ENCODE measurements around the gene PPM1M. TPM values are rescaled to one million over a fixed set of nuclear protein-coding genes. Genes with fewer than 3 reads are reported as not detected.
"Not testable (repeated sequence)": the region's sequence is repeated elsewhere in the genome, so short reads cannot be mapped to it uniquely, and the experiment has no call there.

Gene PPM1M
- total RNA-seq, 2 experiments from 2014 or later = 70.2 to 75.3 TPM

GRCh38 chr3:52249683-52250082 lies 4.1 kb downstream of the PPM1M start:
- ChIA-PET CTCF (interaction anchor here (0.6 to 1.6 kb wide), 4 partner anchors 9 to 86 kb away, joined by 3 to 6 read pairs (median 4); no protein-coding TSS in a partner anchor), POLR2A (interaction anchor here (19.3 kb wide), 1 partner anchor 30 kb away, joined by 246 read pairs; the partner anchor contains the start of gene WDR82)

DNA sequence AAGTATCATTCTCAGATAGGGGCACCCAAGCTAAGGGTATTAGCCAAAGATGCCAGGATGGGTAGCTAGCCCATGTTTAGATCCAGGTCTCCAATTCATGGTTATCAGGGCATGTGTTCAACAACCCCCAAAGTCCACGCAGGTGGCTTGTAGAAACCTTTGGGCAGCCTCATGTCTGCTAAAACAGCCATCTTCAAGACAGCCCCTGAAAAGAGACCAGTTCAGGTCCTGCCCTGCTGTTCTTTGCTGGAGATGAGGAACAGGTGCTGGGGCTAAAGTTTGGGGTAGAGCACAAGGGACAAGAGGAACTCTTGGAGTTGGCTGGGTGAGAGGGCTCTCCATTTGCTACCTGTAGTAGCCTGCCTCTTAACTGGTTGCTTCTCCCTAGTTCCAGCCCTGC lies 4.6 kb downstream of the PPM1M start:
- POLR2A ChIA-PET = interaction anchor here (1.0 to 19.3 kb wide), 3 partner anchors 10 to 30 kb away, joined by 3 to 246 read pairs (median 7); partner anchors contain the start of gene WDR82
- CTCF ChIA-PET = interaction anchor here (1.3 kb wide), 1 partner anchor 10 kb away, joined by 6 read pairs; no protein-coding TSS in a partner anchor

- POLR2A ChIA-PET = interaction anchor here (0.6 to 19.3 kb wide), 16 partner anchors 8 to 1661 kb away, joined by 3 to 246 read pairs (median 4); partner anchors contain the start of genes PPM1M, TLR9, TWF2 and WDR82
- CTCF ChIA-PET = interaction anchor here (0.6 to 4.2 kb wide), 13 partner anchors 8 to 85 kb away, joined by 3 to 31 read pairs (median 4); partner anchors contain the start of genes TWF2 and WDR82
Observed at GRCh38 chr3:52253314-52254304, 8.1 kb downstream of the PPM1M start.

- POLR2A ChIA-PET = interaction anchor here (0.9 to 19.3 kb wide), 3 partner anchors 9 to 25 kb away, joined by 4 to 246 read pairs (median 9); partner anchors contain the start of genes PPM1M and WDR82
Observed at GRCh38 chr3:52254608-52255007, 9.0 kb downstream of the PPM1M start.

GRCh38 chr3:52256159-52256558 lies 10.6 kb downstream of the PPM1M start:
- ChIA-PET POLR2A (interaction anchor here (1.7 kb wide), 1 partner anchor 10 kb away, joined by 5 read pairs; the partner anchor contains the start of gene PPM1M), CTCF (interaction anchor here (0.7 to 1.7 kb wide), 2 partner anchors 14 to 16 kb away, joined by 3 to 6 read pairs; no protein-coding TSS in a partner anchor)

More at GRCh38 chr3:52254608-52255007, 9.0 kb downstream of the PPM1M start:
- CTCF ChIA-PET = interaction anchor here (0.7 to 4.2 kb wide), 4 partner anchors 8 to 53 kb away, joined by 3 to 25 read pairs (median 4); partner anchors contain the start of gene TWF2

DNA sequence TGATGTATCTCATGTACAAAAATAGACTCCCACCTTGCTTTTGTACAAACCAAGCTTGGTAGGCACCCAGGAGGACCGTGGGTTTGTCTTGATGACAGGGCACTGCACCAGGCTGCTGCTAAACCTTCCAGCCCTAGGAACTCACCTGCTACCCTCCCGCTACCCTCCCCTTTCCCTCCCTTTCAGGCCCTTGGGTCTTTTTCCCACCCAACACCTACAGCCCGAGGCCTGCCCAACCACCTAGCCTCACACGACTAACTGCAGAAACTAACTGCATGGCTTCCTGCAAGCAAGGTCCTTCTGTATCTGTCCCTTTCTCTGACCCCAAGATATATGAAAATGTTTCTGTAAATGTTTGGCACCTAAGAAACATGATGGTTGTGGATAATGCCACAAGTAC lies 11.1 kb downstream of the PPM1M start:
- CTCF ChIA-PET = interaction anchor here (1.7 kb wide), 1 partner anchor 15 kb away, joined by 6 read pairs; no protein-coding TSS in a partner anchor
- POLR2A ChIA-PET = interaction anchor here (1.7 kb wide), 1 partner anchor 11 kb away, joined by 5 read pairs; the partner anchor contains the start of gene PPM1M

DNA sequence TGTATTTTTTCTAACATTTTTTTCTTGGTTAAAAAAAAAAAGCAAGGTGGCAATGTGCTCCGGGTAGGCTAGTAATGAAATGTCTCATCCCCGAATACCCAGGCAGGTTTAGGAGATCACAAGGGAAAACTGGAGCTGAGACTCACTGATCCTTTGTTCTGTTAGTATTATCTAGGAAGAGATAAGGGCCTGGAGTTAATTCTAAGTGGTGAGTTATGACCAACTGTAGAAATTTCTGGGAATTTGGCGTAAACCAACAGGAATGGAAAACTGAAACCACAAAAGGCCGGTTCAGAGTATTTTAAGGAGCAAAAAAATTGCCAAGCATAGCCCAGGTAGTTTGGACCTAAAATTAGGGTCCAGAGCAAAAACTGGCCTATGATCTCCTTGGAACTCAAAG lies 12.4 kb downstream of the PPM1M start:
- POLR2A ChIA-PET = interaction anchor here (0.7 to 4.1 kb wide), 2 partner anchors 15 to 20 kb away, joined by 4 to 18 read pairs; partner anchors contain the start of gene WDR82

GRCh38 chr3:52259035-52259434 lies 13.5 kb downstream of the PPM1M start:
- CTCF ChIA-PET = interaction anchor here (0.8 to 1.1 kb wide), 3 partner anchors 10 to 42 kb away, joined by 3 to 4 read pairs (median 3); no protein-coding TSS in a partner anchor

More for the DNA sequence above, 12.4 kb downstream of the PPM1M start:
- CTCF ChIA-PET = no interaction called here

DNA sequence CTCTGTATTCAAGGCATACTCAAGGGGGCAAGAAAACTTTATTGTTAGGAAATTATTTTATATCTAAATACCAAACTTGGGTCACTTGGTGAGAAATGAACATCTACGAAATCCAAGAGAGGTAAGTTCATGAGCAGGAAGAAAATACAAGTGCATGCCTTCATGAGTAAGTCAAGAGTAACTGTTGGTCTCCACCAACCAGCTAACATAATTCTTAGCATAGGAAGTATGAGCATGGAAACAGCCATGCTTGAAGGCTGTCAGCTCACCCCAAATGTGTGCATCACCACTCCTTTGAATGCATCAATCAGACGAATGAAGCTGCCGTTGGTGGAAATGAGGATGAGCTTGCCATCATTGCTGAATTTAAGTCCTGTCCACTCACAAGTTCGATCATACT lies 13.9 kb downstream of the PPM1M start:
- CTCF ChIA-PET = interaction anchor here (0.9 to 1.4 kb wide), 4 partner anchors 11 to 43 kb away, joined by 3 to 5 read pairs (median 4); no protein-coding TSS in a partner anchor
- POLR2A ChIA-PET = interaction anchor here (0.9 to 4.1 kb wide), 3 partner anchors 17 to 28 kb away, joined by 3 to 18 read pairs (median 5); partner anchors contain the start of gene WDR82

More at GRCh38 chr3:52259035-52259434, 13.5 kb downstream of the PPM1M start:
- POLR2A ChIA-PET = interaction anchor here (0.9 to 4.1 kb wide), 3 partner anchors 17 to 28 kb away, joined by 3 to 18 read pairs (median 5); partner anchors contain the start of gene WDR82

GRCh38 chr3:52262447-52262846 lies 16.9 kb downstream of the PPM1M start:
- CTCF ChIA-PET = no interaction called here
- POLR2A ChIA-PET = interaction anchor here (0.6 to 1.2 kb wide), 2 partner anchors 9 to 12 kb away, joined by 3 read pairs; no protein-coding TSS in a partner anchor

- POLR2A ChIA-PET = no interaction called here
- CTCF ChIA-PET = interaction anchor here (1.1 kb wide), 1 partner anchor 38 kb away, joined by 3 read pairs; no protein-coding TSS in a partner anchor
Observed at GRCh38 chr3:52265387-52265786, 19.8 kb downstream of the PPM1M start.

- CTCF ChIA-PET = interaction anchor here (1.1 to 1.9 kb wide), 3 partner anchors 9 to 37 kb away, joined by 3 to 5 read pairs (median 4); no protein-coding TSS in a partner anchor
- POLR2A ChIA-PET = interaction anchor here (1.4 to 1.5 kb wide), 2 partner anchors 9 to 30 kb away, joined by 5 read pairs; partner anchors contain the start of gene TWF2
Observed at GRCh38 chr3:52268036-52268435, 22.5 kb downstream of the PPM1M start.

DNA sequence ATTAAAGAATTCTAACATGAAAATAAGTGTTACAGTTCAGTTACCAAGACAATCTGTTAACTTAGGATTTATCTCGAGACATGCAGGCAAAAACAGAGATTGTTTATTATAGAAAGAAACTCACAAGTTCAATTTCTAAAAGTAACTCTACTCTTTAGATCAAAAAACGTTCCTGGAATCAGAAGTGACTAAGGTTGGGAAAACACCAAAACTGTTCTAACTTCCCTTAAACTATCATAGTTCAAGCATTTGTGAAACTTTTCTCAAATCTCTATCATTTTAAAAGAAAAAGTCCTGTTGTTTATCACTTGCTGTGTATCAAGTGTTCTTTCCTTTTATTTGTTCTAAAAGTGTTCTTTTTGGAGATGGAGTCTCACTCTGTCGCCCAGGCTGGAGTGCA lies 24.2 kb downstream of the PPM1M start:
- ChIA-PET CTCF (interaction anchor here (2.2 to 2.8 kb wide), 2 partner anchors 24 to 49 kb away, joined by 6 to 9 read pairs; partner anchors contain the start of gene PPM1M), POLR2A (interaction anchor here (1.5 kb wide), 1 partner anchor 32 kb away, joined by 5 read pairs; the partner anchor contains the start of gene TWF2)

- POLR2A ChIA-PET = no interaction called here
Observed at GRCh38 chr3:52270252-52270754, 24.7 kb downstream of the PPM1M start.

DNA sequence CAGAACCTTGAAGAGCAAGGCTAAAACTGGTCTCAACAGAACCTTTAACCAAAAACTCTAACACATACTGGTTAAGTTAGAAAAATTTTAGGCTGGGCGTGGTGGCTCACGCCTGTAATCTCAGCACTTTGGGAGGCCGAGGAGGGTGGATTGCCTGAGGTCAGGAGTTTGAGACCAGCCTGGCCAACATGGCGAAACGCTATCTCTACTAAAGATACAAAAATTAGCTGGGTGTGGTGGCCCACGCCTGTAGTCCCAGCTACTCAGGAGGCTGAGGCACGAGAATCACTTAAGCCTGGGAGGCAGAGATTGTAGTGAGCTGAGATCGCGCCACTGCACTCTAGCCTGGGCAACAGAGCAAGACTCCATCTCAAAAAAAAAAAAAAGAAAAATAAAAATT lies 26.6 kb downstream of the PPM1M start:
- CTCF ChIA-PET = interaction anchor here (0.7 to 2.8 kb wide), 6 partner anchors 10 to 52 kb away, joined by 3 to 9 read pairs (median 4); partner anchors contain the start of gene PPM1M
- POLR2A ChIA-PET = interaction anchor here (0.7 kb wide), 2 partner anchors 31 to 118 kb away, joined by 3 to 6 read pairs; no protein-coding TSS in a partner anchor

More at GRCh38 chr3:52270252-52270754, 24.7 kb downstream of the PPM1M start:
- CTCF ChIA-PET = interaction anchor here (1.0 to 2.8 kb wide), 3 partner anchors 25 to 50 kb away, joined by 3 to 9 read pairs (median 6); partner anchors contain the start of gene PPM1M

GRCh38 chr3:52272831-52273230 lies 27.3 kb downstream of the PPM1M start:
- ChIA-PET POLR2A (interaction anchor here (0.7 kb wide), 2 partner anchors 32 to 118 kb away, joined by 3 to 6 read pairs; no protein-coding TSS in a partner anchor), CTCF (interaction anchor here (1.0 to 2.8 kb wide), 2 partner anchors 27 to 52 kb away, joined by 3 to 9 read pairs; partner anchors contain the start of gene PPM1M)

DNA sequence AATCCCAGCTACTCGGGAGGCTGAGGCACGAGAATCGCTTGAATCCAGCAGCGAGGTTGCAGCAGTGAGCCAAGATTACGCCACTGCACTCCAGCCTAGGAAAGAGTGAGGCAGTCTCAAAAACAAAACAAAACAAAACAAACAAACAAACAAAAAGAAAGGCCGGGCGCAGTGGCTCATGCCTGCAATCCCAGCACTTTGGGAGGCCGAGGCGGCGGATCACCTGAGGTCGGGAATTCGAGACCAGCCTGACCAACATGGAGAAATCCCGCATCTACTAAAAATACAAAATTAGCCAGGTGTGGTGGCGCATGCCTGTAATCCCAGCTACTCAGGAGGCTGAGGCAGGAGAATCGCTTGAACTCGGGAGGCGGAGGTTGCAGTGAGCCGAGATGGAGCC lies 29.2 kb downstream of the PPM1M start:
- CTCF ChIA-PET = interaction anchor here (1.0 kb wide), 1 partner anchor 21 kb away, joined by 3 read pairs; no protein-coding TSS in a partner anchor
- POLR2A ChIA-PET = not testable (repeated sequence)

Data from activated CD8-positive, alpha-beta memory T cell treated with anti-CD3 and anti-CD28 coated beads for 36 hours (primary cell).